Measurements from ENCODE around the gene SHROOM3. TPM values are rescaled to one million over a fixed set of nuclear protein-coding genes. Genes with fewer than 3 reads are reported as not detected.

SHROOM3 gene
- total RNA-seq, 4 donors from 2014 or later, result 29.5 to 127 (median 59.9) TPM

GRCh38 chr4:76488888-76489685 is 54.1 kb downstream of the SHROOM3 start:
- no peaks in the 10 kb centered on the region for H3K9me3 ChIP-seq
- H3K27ac ChIP-seq, result peak overlapping the region in 2 of 4 donors; percentile 6 to 14
- TF ChIP-seq EP300 (IDR thresholded peaks at IDR 0.05), result no peak
- no peak for TF ChIP-seq CTCF (IDR thresholded peaks at IDR 0.05)
- no peak for TF ChIP-seq POLR2A (IDR thresholded peaks at IDR 0.05)
- H3K4me3 ChIP-seq, result no peak overlapping the region
- H3K36me3 ChIP-seq, result no peaks in the 10 kb centered on the region
- ATAC-seq, result no peak
- WGBS, 2 donors (ENCODE audit: low coverage in 1 of 2), result 17 to 54% methylated on average over 3 to 4 of the region's 4 CpGs
- H3K4me1 ChIP-seq, result peaks cover 0 to 47% (median 0%) of the 10 kb centered on the region in 3 donors
- H3K27me3 ChIP-seq, result no peaks in the 10 kb centered on the region

GRCh38 chr4:76489686-76490161 is 54.7 kb downstream of the SHROOM3 start:
- WGBS, 2 donors (ENCODE audit: low coverage in 1 of 2), result 82 to 91% methylated on average over 6 of the region's 6 CpGs
- H3K27ac ChIP-seq, result peak overlapping the region in 1 of 4 donors; percentile 6

GRCh38 chr4:76492055-76492454 is 57.0 kb downstream of the SHROOM3 start:
- Histone ChIP-seq H3K9me3 (no peaks in the 10 kb centered on the region), H3K36me3 (no peaks in the 10 kb centered on the region), H3K27me3 (no peaks in the 10 kb centered on the region), H3K4me1 (peaks cover 0 to 54% (median 0%) of the 10 kb centered on the region in 3 donors), H3K4me3 (no peak overlapping the region), H3K27ac (peak overlapping the region in 3 of 4 donors; percentile 5 to 68 (median 38))
- 29 to 39% methylated on average over 3 of the region's 3 CpGs for WGBS, 2 donors (ENCODE audit: low coverage in 1 of 2)
- no peak for TF ChIP-seq POLR2AphosphoS5 (IDR thresholded peaks at IDR 0.05)
- ATAC-seq, result no peak

More at GRCh38 chr4:76489686-76490161, 54.7 kb downstream of the SHROOM3 start:
- ATAC-seq, result no peak
- Histone ChIP-seq H3K36me3 (no peaks in the 10 kb centered on the region), H3K4me1 (peaks cover 0 to 53% (median 0%) of the 10 kb centered on the region in 3 donors), H3K4me3 (no peak overlapping the region), H3K27me3 (no peaks in the 10 kb centered on the region), H3K9me3 (no peaks in the 10 kb centered on the region)
- TF ChIP-seq EP300 (IDR thresholded peaks at IDR 0.05) (no peak), POLR2A (IDR thresholded peaks at IDR 0.05) (no peak), POLR2AphosphoS5 (IDR thresholded peaks at IDR 0.05) (no peak), CTCF (IDR thresholded peaks at IDR 0.05) (no peak)

DNA sequence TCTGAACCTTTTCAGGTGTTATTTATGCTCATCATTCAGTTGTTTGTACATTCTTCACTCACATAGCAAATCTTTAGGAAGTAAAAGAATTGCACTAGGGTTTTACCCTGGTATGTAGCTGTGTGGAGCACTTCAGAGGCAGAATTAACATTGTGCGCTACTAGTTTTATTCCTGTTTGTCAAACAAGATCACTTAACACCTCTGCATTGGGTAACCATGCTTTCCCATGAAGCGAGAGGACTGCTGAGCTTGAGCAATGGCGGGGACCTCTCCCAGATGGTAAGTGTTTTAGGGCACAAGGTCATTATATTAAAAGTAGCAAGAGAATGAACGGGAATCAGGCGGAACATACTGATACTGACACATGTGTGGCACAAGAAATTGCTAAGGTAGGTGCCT is 59.2 kb downstream of the SHROOM3 start:
- Histone ChIP-seq H3K27ac (peak overlapping the region in 3 of 4 donors; percentile 5 to 68 (median 66)), H3K27me3 (no peaks in the 10 kb centered on the region), H3K4me1 (peaks cover 0 to 51% (median 0%) of the 10 kb centered on the region in 3 donors), H3K9me3 (no peaks in the 10 kb centered on the region), H3K4me3 (no peak overlapping the region), H3K36me3 (no peaks in the 10 kb centered on the region)
- 21 to 53% methylated on average over 3 to 5 of the region's 5 CpGs for WGBS, 2 donors (ENCODE audit: low coverage in 1 of 2)
- no peak for TF ChIP-seq CTCF (IDR thresholded peaks at IDR 0.05)
- TF ChIP-seq EP300 (IDR thresholded peaks at IDR 0.05), result no peak
- TF ChIP-seq POLR2AphosphoS5 (IDR thresholded peaks at IDR 0.05), result peak; percentile 80
- no peak for TF ChIP-seq POLR2A (IDR thresholded peaks at IDR 0.05)
- ATAC-seq, result peak; percentile 90

- no peak for ATAC-seq
- H3K36me3 ChIP-seq, result no peaks in the 10 kb centered on the region
- H3K9me3 ChIP-seq, result no peaks in the 10 kb centered on the region
- WGBS, 2 donors (ENCODE audit: low coverage in 1 of 2), result 77 to 85% methylated on average over 6 of the region's 6 CpGs
- peak overlapping the region in 3 of 4 donors; percentile 19 to 68 (median 66) for H3K27ac ChIP-seq
- H3K27me3 ChIP-seq, result no peaks in the 10 kb centered on the region
- H3K4me1 ChIP-seq, result peaks cover 0 to 48% (median 0%) of the 10 kb centered on the region in 3 donors
- TF ChIP-seq POLR2AphosphoS5 (IDR thresholded peaks at IDR 0.05), result no peak
- no peak for TF ChIP-seq CTCF (IDR thresholded peaks at IDR 0.05)
- no peak for TF ChIP-seq POLR2A (IDR thresholded peaks at IDR 0.05)
- no peak for TF ChIP-seq EP300 (IDR thresholded peaks at IDR 0.05)
- no peak overlapping the region for H3K4me3 ChIP-seq
Observed at GRCh38 chr4:76494871-76495590, 60.0 kb downstream of the SHROOM3 start.
